ENCODE measurements around the gene PSMF1. TPM values are rescaled to one million over a fixed set of nuclear protein-coding genes. Genes with fewer than 3 reads are reported as not detected.

The PSMF1 gene
- total RNA-seq, 1 experiment from 2014 or later, result 166 TPM

GRCh38 chr20:1164871-1165270 lies 46.5 kb downstream of the PSMF1 start:
- intact Hi-C loops (cut with micrococcal nuclease; ENCODE audit: unreplicated experiment), result no loop called here
- ChIA-PET POLR2A (ENCODE audit: unreplicated experiment) (interaction anchor here (0.6 kb wide), 1 partner anchor 1552 kb away, joined by 12 read pairs; no protein-coding TSS in a partner anchor), CTCF (no interaction called here)
- Histone ChIP-seq H3K9me3 (ENCODE audit: insufficient read depth, low read depth) (no peaks in the 10 kb centered on the region), H3K9me2 (ENCODE audit: insufficient read depth) (no peaks in the 10 kb centered on the region), H3K4me2 (no peak overlapping the region), H3K27ac (no peak overlapping the region), H3K4me1 (replicated peaks; ENCODE audit: insufficient read depth) (no peaks in the 10 kb centered on the region), H2AFZ (no peak overlapping the region), H3F3A (ENCODE audit: insufficient read depth, low read depth) (no peaks in the 10 kb centered on the region), H3K79me2 (ENCODE audit: low read depth) (no peaks in the 10 kb centered on the region), H4K20me1 (ENCODE audit: insufficient read depth) (no peaks in the 10 kb centered on the region), H3K4me3 (no peak overlapping the region), H3K27me3 (ENCODE audit: insufficient read depth, low read depth) (no peaks in the 10 kb centered on the region), H3K36me3 (ENCODE audit: low read depth) (0 out of 2 replicates have a peak, but pooled peaks cover 5% of the 10 kb centered on the region)
- TF ChIP-seq EZH2 (IDR thresholded peaks at IDR 0.05; ENCODE audit: low read depth) (no peak), CTCF (conservative IDR thresholded peaks at IDR 0.05) (no peak)
- TSS peak; percentile 74 for BruUV-seq (replicated peaks)
- DNase-seq, result no peak

- intact Hi-C loops (cut with micrococcal nuclease; ENCODE audit: unreplicated experiment), result no loop called here
- Histone ChIP-seq H3K4me2 (no peak overlapping the region), H3K79me2 (ENCODE audit: low read depth) (no peaks in the 10 kb centered on the region), H3K27me3 (ENCODE audit: insufficient read depth, low read depth) (no peaks in the 10 kb centered on the region), H2AFZ (no peak overlapping the region), H3K4me1 (replicated peaks; ENCODE audit: insufficient read depth) (no peaks in the 10 kb centered on the region), H3K9me2 (ENCODE audit: insufficient read depth) (no peaks in the 10 kb centered on the region), H3K36me3 (ENCODE audit: low read depth) (0 out of 2 replicates have a peak, but pooled peaks cover 5% of the 10 kb centered on the region), H3K9me3 (ENCODE audit: insufficient read depth, low read depth) (no peaks in the 10 kb centered on the region), H3K4me3 (no peak overlapping the region), H3F3A (ENCODE audit: insufficient read depth, low read depth) (no peaks in the 10 kb centered on the region), H3K27ac (no peak overlapping the region), H4K20me1 (ENCODE audit: insufficient read depth) (no peaks in the 10 kb centered on the region)
- BruUV-seq (replicated peaks), result no TSS peak
- ChIA-PET CTCF (no interaction called here), POLR2A (ENCODE audit: unreplicated experiment) (no interaction called here)
- DNase-seq, result no peak
- no peak for TF ChIP-seq CTCF (conservative IDR thresholded peaks at IDR 0.05)
- no peak for TF ChIP-seq EZH2 (IDR thresholded peaks at IDR 0.05; ENCODE audit: low read depth)
Observed at GRCh38 chr20:1165521-1165920, 47.1 kb downstream of the PSMF1 start.

GRCh38 chr20:1165941-1166340 lies 47.5 kb downstream of the PSMF1 start:
- Histone ChIP-seq H3F3A (ENCODE audit: insufficient read depth, low read depth) (no peaks in the 10 kb centered on the region), H3K79me2 (ENCODE audit: low read depth) (no peaks in the 10 kb centered on the region), H3K4me2 (no peak overlapping the region), H3K9me2 (ENCODE audit: insufficient read depth) (no peaks in the 10 kb centered on the region), H4K20me1 (ENCODE audit: insufficient read depth) (no peaks in the 10 kb centered on the region), H3K27ac (no peak overlapping the region), H3K36me3 (ENCODE audit: low read depth) (0 out of 2 replicates have a peak, but pooled peaks cover 5% of the 10 kb centered on the region), H3K4me1 (replicated peaks; ENCODE audit: insufficient read depth) (no peaks in the 10 kb centered on the region), H3K27me3 (ENCODE audit: insufficient read depth, low read depth) (no peaks in the 10 kb centered on the region), H3K4me3 (no peak overlapping the region), H2AFZ (no peak overlapping the region), H3K9me3 (ENCODE audit: insufficient read depth, low read depth) (no peaks in the 10 kb centered on the region)
- ChIA-PET CTCF (no interaction called here), POLR2A (ENCODE audit: unreplicated experiment) (no interaction called here)
- DNase-seq, result no peak
- intact Hi-C loops (cut with micrococcal nuclease; ENCODE audit: unreplicated experiment), result no loop called here
- no TSS peak for BruUV-seq (replicated peaks)
- TF ChIP-seq CTCF (conservative IDR thresholded peaks at IDR 0.05) (no peak), EZH2 (IDR thresholded peaks at IDR 0.05; ENCODE audit: low read depth) (no peak)

All from PC-9 (cell line).